Measurements from ENCODE around the gene SLC38A8. TPM values are rescaled to one million over a fixed set of nuclear protein-coding genes. Genes with fewer than 3 reads are reported as not detected.

Gene SLC38A8
- total RNA-seq, 1 experiment from 2014 or later, result 0.35 TPM

DNA sequence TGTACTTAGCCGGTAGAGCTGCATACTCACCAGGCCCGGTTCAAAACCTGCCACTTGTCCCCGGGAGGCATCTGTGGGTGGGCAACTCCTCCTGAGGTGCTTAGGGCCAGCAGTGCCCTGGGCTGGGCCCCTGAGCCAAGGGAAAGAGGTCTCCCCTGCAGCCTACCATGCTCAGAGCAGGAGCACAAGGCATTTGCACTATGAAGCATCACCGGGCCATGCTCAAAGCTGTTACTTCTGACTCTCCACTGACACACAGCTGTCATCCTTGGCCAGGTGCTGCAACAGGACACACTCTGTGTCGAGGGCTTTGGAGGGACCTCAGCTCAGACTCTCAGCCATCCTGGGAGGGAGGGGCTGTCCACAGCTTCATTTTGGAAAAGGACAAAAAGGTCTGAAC is 37.2 kb downstream of the SLC38A8 start:
- no peak overlapping the region for H4K91ac ChIP-seq (ENCODE audit: insufficient read length, low read depth, low read length)
- H3K23ac ChIP-seq (ENCODE audit: insufficient read length, low read depth, low read length), result no peak overlapping the region
- no peak overlapping the region for H3K27ac ChIP-seq (ENCODE audit: insufficient read length, low read depth, low read length)
- H3K79me2 ChIP-seq (ENCODE audit: insufficient read depth, low read length), result no peaks in the 10 kb centered on the region
- no peak overlapping the region for H2BK15ac ChIP-seq (ENCODE audit: low read depth, low read length)
- no peaks in the 10 kb centered on the region for H4K20me1 ChIP-seq (ENCODE audit: control insufficient read depth, insufficient read depth, insufficient read length)
- no peak overlapping the region for H3K9ac ChIP-seq (ENCODE audit: extremely low read depth, insufficient read length, low read length)
- no CpG with 5 or more reads among the region's 5 CpGs for WGBS (ENCODE audit: extremely low coverage, insufficient read length, low lambda C conversion rate)
- no peak overlapping the region; a peak in 2 of 7 replicates for H3K27ac Mint-ChIP-seq
- no peaks in the 10 kb centered on the region for H3K4me1 ChIP-seq (ENCODE audit: insufficient read depth, low read length)
- H3K14ac ChIP-seq (ENCODE audit: insufficient read depth, low read length), result no peak overlapping the region; the same call in 1 of the 2 replicates
- no peak overlapping the region for H3K4ac ChIP-seq (ENCODE audit: low read depth, low read length)
- no peak overlapping the region for H3K4me2 ChIP-seq (ENCODE audit: insufficient read depth, insufficient read length, low read length)
- H4K5ac ChIP-seq (ENCODE audit: insufficient read length, low read depth, low read length), result no peak overlapping the region
- H2AFZ ChIP-seq (ENCODE audit: low read length), result no peak overlapping the region
- H3K9me3 Mint-ChIP-seq, result no peaks in the 10 kb centered on the region
- no peak for DNase-seq
- TF ChIP-seq, protein P1, sequence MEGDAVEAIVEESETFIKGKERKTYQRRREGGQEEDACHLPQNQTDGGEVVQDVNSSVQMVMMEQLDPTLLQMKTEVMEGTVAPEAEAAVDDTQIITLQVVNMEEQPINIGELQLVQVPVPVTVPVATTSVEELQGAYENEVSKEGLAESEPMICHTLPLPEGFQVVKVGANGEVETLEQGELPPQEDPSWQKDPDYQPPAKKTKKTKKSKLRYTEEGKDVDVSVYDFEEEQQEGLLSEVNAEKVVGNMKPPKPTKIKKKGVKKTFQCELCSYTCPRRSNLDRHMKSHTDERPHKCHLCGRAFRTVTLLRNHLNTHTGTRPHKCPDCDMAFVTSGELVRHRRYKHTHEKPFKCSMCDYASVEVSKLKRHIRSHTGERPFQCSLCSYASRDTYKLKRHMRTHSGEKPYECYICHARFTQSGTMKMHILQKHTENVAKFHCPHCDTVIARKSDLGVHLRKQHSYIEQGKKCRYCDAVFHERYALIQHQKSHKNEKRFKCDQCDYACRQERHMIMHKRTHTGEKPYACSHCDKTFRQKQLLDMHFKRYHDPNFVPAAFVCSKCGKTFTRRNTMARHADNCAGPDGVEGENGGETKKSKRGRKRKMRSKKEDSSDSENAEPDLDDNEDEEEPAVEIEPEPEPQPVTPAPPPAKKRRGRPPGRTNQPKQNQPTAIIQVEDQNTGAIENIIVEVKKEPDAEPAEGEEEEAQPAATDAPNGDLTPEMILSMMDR (conservative IDR thresholded peaks at IDR 0.05), result no peak
- no peak overlapping the region for H2AK5ac ChIP-seq (ENCODE audit: insufficient read length, low read length)
- H2BK20ac ChIP-seq (ENCODE audit: low read depth, low read length, poor library complexity, severe bottlenecking), result no peak overlapping the region
- H2BK12ac ChIP-seq (ENCODE audit: insufficient read length, low read depth, low read length), result no peak overlapping the region
- H2BK120ac ChIP-seq (ENCODE audit: low read depth, low read length, poor library complexity, severe bottlenecking), result no peak overlapping the region
- no peaks in the 10 kb centered on the region for H3K9me3 ChIP-seq (ENCODE audit: control insufficient read depth, low read depth, low read length)
- H3K27me3 Mint-ChIP-seq (ENCODE audit: low read depth), result peaks cover 15% of the 10 kb centered on the region
- H3K23me2 ChIP-seq (ENCODE audit: insufficient read length, low read depth, low read length, poor library complexity, severe bottlenecking), result no peaks in the 10 kb centered on the region
- no peak overlapping the region for H2BK5ac ChIP-seq (ENCODE audit: insufficient read length, low read length)
- peaks cover 2 to 7% of the 10 kb centered on the region in 2 experiments; a peak in 3 of 4 replicates for H3K4me1 Mint-ChIP-seq
- no peaks in the 10 kb centered on the region for H3K27me3 ChIP-seq (ENCODE audit: insufficient read depth, low read length)
- no peak overlapping the region for H3K4me3 Mint-ChIP-seq
- H3T11ph ChIP-seq (ENCODE audit: low read length), result no peak overlapping the region
- no peaks in the 10 kb centered on the region for H3K79me1 ChIP-seq (ENCODE audit: insufficient read depth, low read depth, low read length, poor library complexity, severe bottlenecking)
- H3K36me3 Mint-ChIP-seq (ENCODE audit: insufficient read depth in 1 of 3, low read depth in 3 of 3), result no peaks in the 10 kb centered on the region
- no peak overlapping the region for H3K56ac ChIP-seq (ENCODE audit: insufficient read length, low read depth, low read length)
- no peak overlapping the region for H4K8ac ChIP-seq (replicated peaks; ENCODE audit: insufficient read length, low read depth, low read length)
- H3K18ac ChIP-seq (ENCODE audit: insufficient read length, low read depth, low read length), result no peak overlapping the region
